SK-N-SH (cell line): ENCODE data around the gene TMEM106C. TPM values are rescaled to one million over a fixed set of nuclear protein-coding genes. Genes with fewer than 3 reads are reported as not detected.
"Not testable (repeated sequence)": the region's sequence is repeated elsewhere in the genome, so short reads cannot be mapped to it uniquely, and the experiment has no call there.

Experiments
- CTCF ChIA-PET: fragments of 300-600, 350-600 bp; formaldehyde crosslinking; extraction: SDS; loops from one replicate; lab custom pipeline; 2021; lab: Yijun Ruan, JAX
- POLR2A ChIA-PET: fragments of 350-600 bp; sonication (Branson Sonifier 250); formaldehyde crosslinking; extraction: SDS; loops from one replicate; lab custom pipeline; 2020; ENCODE audit warnings: antibody characterized with exemption, inconsistent platforms; lab: Yijun Ruan, JAX
- DNase-seq: peaks from one replicate; pipeline ENCODE4 v3.0.0; 2012
- H2AFZ ChIP-seq: fragments of 200-600 bp; sonication (generic); 2 replicates; pipeline ENCODE4 v1.8.1; 2016; ENCODE audit warnings: antibody characterized with exemption, mild to moderate bottlenecking, low read depth
- H3F3A ChIP-seq: fragments of 200-600 bp; sonication (generic); replicated peaks from 2 replicates; pipeline ENCODE3; 2016; ENCODE audit warnings: antibody characterized with exemption, mild to moderate bottlenecking; ENCODE audit not compliant: insufficient read depth
- H3K27ac ChIP-seq, 2 experiments: fragments of 200-500 bp in 1 of 2; fragments of 200-600 bp in 1 of 2; sonication (Bioruptor generic) in 1 of 2; sonication (generic), shearing (Covaris generic) in 1 of 2; 2 replicates each; pipeline versions ENCODE4 v1.5.1 to v1.6.1; 2014 to 2016; ENCODE audit warnings: low read depth in 2 of 2, inconsistent platforms in 1 of 2, low read length in 1 of 2, mild to moderate bottlenecking in 1 of 2, mixed read lengths in 1 of 2
- H3K27me3 ChIP-seq: fragments of 200-600 bp; sonication (generic), shearing (Covaris generic); 2 replicates; pipeline ENCODE4 v1.6.1; 2016; ENCODE audit warnings: mixed run types; ENCODE audit not compliant: insufficient read depth
- H3K36me3 ChIP-seq, 2 experiments: fragments of 200-500 bp in 1 of 2; fragments of 200-600 bp in 1 of 2; sonication (Bioruptor generic) in 1 of 2; sonication (generic) in 1 of 2; replicated peaks in 1 of 2; 2 replicates each; pipeline versions ENCODE3 to v1.5.1; 2014 to 2016; ENCODE audit warnings: low read length in 1 of 2, mild to moderate bottlenecking in 1 of 2; ENCODE audit not compliant: insufficient read depth in 2 of 2, control insufficient read depth in 1 of 2
- H3K4me1 ChIP-seq, 2 experiments: fragments of 200-500 bp in 1 of 2; fragments of 200-600 bp in 1 of 2; sonication (Bioruptor generic) in 1 of 2; sonication (generic), shearing (Covaris generic) in 1 of 2; 2 replicates each; pipeline versions ENCODE4 v1.5.1 to v1.6.1; 2014 to 2016; ENCODE audit warnings: low read depth in 1 of 2, low read length in 1 of 2, mixed run types in 1 of 2; ENCODE audit not compliant: insufficient read depth in 2 of 2, control insufficient read depth in 1 of 2
- H3K4me2 ChIP-seq: fragments of 200-600 bp; sonication (generic), shearing (Covaris generic); 2 replicates; pipeline ENCODE4 v1.6.1; 2017; ENCODE audit warnings: mixed run types
- H3K4me3 ChIP-seq, 2 experiments: fragments of 200-500 bp in 1 of 2; fragments of 200-600 bp in 1 of 2; sonication (Bioruptor generic) in 1 of 2; sonication (generic), shearing (Covaris generic) in 1 of 2; 2 replicates each; pipeline versions ENCODE4 v1.5.1 to v1.8.1; 2014 to 2016; ENCODE audit warnings: low read depth in 2 of 2, inconsistent platforms in 1 of 2, low read length in 1 of 2, mild to moderate bottlenecking in 1 of 2, mixed read lengths in 1 of 2, moderate library complexity in 1 of 2
- H3K79me2 ChIP-seq: fragments of 200-600 bp; sonication (generic); 2 replicates; pipeline ENCODE4 v1.8.1; 2017; ENCODE audit warnings: mild to moderate bottlenecking; ENCODE audit not compliant: insufficient read depth
- H3K9ac ChIP-seq: fragments of 200-600 bp; sonication (generic); 2 replicates; pipeline ENCODE4 v1.6.1; 2017; ENCODE audit warnings: mixed run types
- H3K9me2 ChIP-seq: fragments of 200-600 bp; sonication (generic); 2 replicates; pipeline ENCODE4 v1.6.1; 2017; ENCODE audit warnings: mixed run types
- H3K9me3 ChIP-seq: fragments of 200-600 bp; sonication (generic); 2 replicates; pipeline ENCODE4 v1.6.1; 2017; ENCODE audit warnings: mixed run types, mild to moderate bottlenecking, moderate library complexity
- H4K20me1 ChIP-seq: fragments of 200-600 bp; sonication (generic); 2 replicates; pipeline ENCODE4 v1.6.1; 2017; ENCODE audit warnings: mild to moderate bottlenecking, mixed run types; ENCODE audit not compliant: insufficient read depth
- CHD2 ChIP-seq: fragments of 150-350 bp; IDR thresholded peaks from 2 replicates; pipeline ENCODE4 v1.6.1; 2018; ENCODE audit warnings: low read length; ENCODE audit not compliant: partially characterized antibody
- FOSL2 ChIP-seq: IDR thresholded peaks from 2 replicates; pipeline ENCODE4 v1.4.0; 2012; ENCODE audit warnings: low read depth, mild to moderate bottlenecking, moderate library complexity, borderline replicate concordance
- GABPA ChIP-seq: IDR thresholded peaks from 2 replicates; pipeline ENCODE4 v1.4.0; 2012; ENCODE audit warnings: low read depth, mild to moderate bottlenecking
- NFIC ChIP-seq: IDR thresholded peaks from 2 replicates; pipeline ENCODE4 v1.4.0; 2012; ENCODE audit warnings: borderline replicate concordance
- NRF1 ChIP-seq: IDR thresholded peaks from 2 replicates; pipeline ENCODE4 v1.6.1; 2012; ENCODE audit warnings: low read depth, mild to moderate bottlenecking, low read length
- RAD21 ChIP-seq: IDR thresholded peaks from 2 replicates; pipeline ENCODE4 v1.6.1; 2012; ENCODE audit warnings: mild to moderate bottlenecking, low read length
- SIN3A ChIP-seq: IDR thresholded peaks from 2 replicates; pipeline ENCODE4 v1.6.1; 2012; ENCODE audit warnings: low read depth, mild to moderate bottlenecking, low read length, moderate library complexity, borderline replicate concordance
- TCF12 ChIP-seq: IDR thresholded peaks from 2 replicates; pipeline ENCODE4 v1.4.0; 2012
- USF2 ChIP-seq: fragments of 150-350 bp; IDR thresholded peaks from 2 replicates; pipeline ENCODE4 v1.6.1; 2017; ENCODE audit warnings: antibody characterized with exemption, low read length, low read depth, borderline replicate concordance
- WGBS: methylation state at CpG from one replicate; pipeline ENCODE4 v1.1.6; 2017; ENCODE audit warnings: low lambda C conversion rate; 5-methylcytosine and 5-hydroxymethylcytosine counted together
- polyA plus RNA-seq, 3 experiments: library from polyadenylated mRNA; depleted of rRNA; stranded (reverse); fragments of >200 nt; gene quantifications; 2 replicates each; pipeline ENCODE4 v1.2.3, GENCODE V29; 2012

Gene TMEM106C
- polyA plus RNA-seq, 1 of the 3 experiments (the other 2 are of a cell fraction): 133 TPM

- no peak for TF ChIP-seq NFIC
- no peak for TF ChIP-seq CHD2
- TF ChIP-seq, all 33 proteins: peak for 0
- Histone ChIP-seq H2AFZ (no peak overlapping the region), H4K20me1 (no peaks in the 10 kb centered on the region), H3F3A (no peaks in the 10 kb centered on the region), H3K36me3 (no peaks in the 10 kb centered on the region), H3K9me3 (no peaks in the 10 kb centered on the region), H3K27ac (no peak overlapping the region), H3K4me2 (no peak overlapping the region), H3K4me1 (peaks cover 0 to 10% of the 10 kb centered on the region in 2 experiments; a peak in 1 of 4 replicates), H3K9me2 (no peaks in the 10 kb centered on the region), H3K27me3 (peaks cover 5% of the 10 kb centered on the region; the same call in 1 of the 2 replicates), H3K79me2 (no peaks in the 10 kb centered on the region), H3K9ac (no peak overlapping the region), H3K4me3 (no peak overlapping the region)
- CTCF ChIA-PET: interaction anchor here (0.7 to 7.1 kb wide), 4 partner anchors 8 to 213 kb away, joined by 3 to 89 read pairs (median 3); partner anchors contain the start of gene TMEM106C
- DNase-seq: no peak
- POLR2A ChIA-PET: interaction anchor here (1.3 kb wide), 1 partner anchor 20 kb away, joined by 3 read pairs; no protein-coding TSS in a partner anchor
- 36% methylated on average over 3 of the region's 3 CpGs for WGBS
Observed at GRCh38 chr12:47955059-47955458, 8.3 kb upstream of the TMEM106C start.

- CTCF ChIA-PET: interaction anchor here (0.8 to 2.1 kb wide), 7 partner anchors 8 to 240 kb away, joined by 3 to 11 read pairs (median 4); partner anchors contain the start of gene VDR
- H3K4me3 ChIP-seq, POLR2A ChIA-PET, H3K9ac ChIP-seq, H2AFZ ChIP-seq, H3K9me2 ChIP-seq, H3K4me2 ChIP-seq, DNase-seq, H3K27ac ChIP-seq, H3K27me3 ChIP-seq, H4K20me1 ChIP-seq, H3K9me3 ChIP-seq, H3K4me1 ChIP-seq, H3K36me3 ChIP-seq, H3K79me2 ChIP-seq, H3F3A ChIP-seq: not testable (repeated sequence)
- 83% methylated on average over 1 of the region's 1 CpG for WGBS
Observed at GRCh38 chr12:47957671-47958070, 5.7 kb upstream of the TMEM106C start.

- Histone ChIP-seq H3K4me2 (no peak overlapping the region), H3K4me1 (peaks cover 0 to 6% of the 10 kb centered on the region in 2 experiments; a peak in 1 of 4 replicates), H3K27ac (no peak overlapping the region), H3K9me2 (no peaks in the 10 kb centered on the region)
- CTCF ChIA-PET: interaction anchor here (0.8 to 6.7 kb wide), 15 partner anchors 9 to 248 kb away, joined by 3 to 89 read pairs (median 5); partner anchors contain the start of genes CCDC184 and VDR
- DNase-seq: no peak
- POLR2A ChIA-PET: no interaction called here
- TF ChIP-seq NRF1 (no peak), CHD2 (no peak), USF2 (no peak), FOSL2 (no peak), RAD21 (no peak), SIN3A (no peak), GABPA (no peak), TCF12 (no peak)
- TF ChIP-seq, all 33 proteins: peak for 0
- Histone ChIP-seq H2AFZ (no peak overlapping the region), H3K27me3 (no peaks in the 10 kb centered on the region), H3F3A (no peaks in the 10 kb centered on the region), H3K9ac (no peak overlapping the region), H3K36me3 (peaks cover 10 to 12% of the 10 kb centered on the region in 2 experiments), H3K4me3 (no peak overlapping the region), H4K20me1 (no peaks in the 10 kb centered on the region), H3K9me3 (no peaks in the 10 kb centered on the region), H3K79me2 (peaks cover 4% of the 10 kb centered on the region; the same call in 1 of the 2 replicates)
- WGBS: 84% methylated on average over 10 of the region's 11 CpGs
Observed at GRCh38 chr12:47962198-47962597, 1.2 kb upstream of the TMEM106C start.
